A673 (cell line): ENCODE measurements around the gene ZNF335. TPM values are rescaled to one million over a fixed set of nuclear protein-coding genes. Genes with fewer than 3 reads are reported as not detected.
"Not testable (repeated sequence)": the region's sequence is repeated elsewhere in the genome, so short reads cannot be mapped to it uniquely, and the experiment has no call there.

Experiments used
- BruUV-seq: library from RNA; stranded (reverse); fragments of 400-500 nt; replicated peaks from 2 replicates; lab custom pipeline; 2021; lab: Mats Ljungman, UMichigan
- CTCF ChIA-PET: fragments of 300-600 bp; sonication (Branson Sonifier 250); formaldehyde crosslinking; loops from one replicate; lab custom pipeline; 2022; ENCODE audit warnings: antibody characterized with exemption; lab: Charles Lee
- POLR2A ChIA-PET: fragments of 300-600 bp; sonication (Branson Sonifier 250); formaldehyde crosslinking; loops from one replicate; lab custom pipeline; 2022; ENCODE audit warnings: antibody characterized with exemption; ENCODE audit not compliant: low non-redundant PET; lab: Charles Lee
- DNase-seq: peaks from one replicate; pipeline ENCODE4 v3.0.0-alpha.2; 2015; ENCODE audit warnings: low spot score
- H3K27ac ChIP-seq: fragments of 200-600 bp; sonication (generic); 2 replicates; pipeline ENCODE4 v1.5.1; 2016; ENCODE audit warnings: mixed run types, low read depth, mild to moderate bottlenecking, mixed read lengths, antibody characterized with exemption, low read length; ENCODE audit not compliant: poor library complexity, severe bottlenecking
- H3K27me3 ChIP-seq: fragments of 200-600 bp; sonication (generic); replicated peaks from 2 replicates; pipeline ENCODE4 v1.6.1; 2017; ENCODE audit warnings: mixed run types, low read depth, mild to moderate bottlenecking, mixed read lengths, antibody characterized with exemption, low read length; ENCODE audit not compliant: insufficient read depth, poor library complexity
- H3K36me3 ChIP-seq: fragments of 200-600 bp; sonication (generic); 2 replicates; pipeline ENCODE4 v1.6.1; 2016; ENCODE audit warnings: mixed run types, mild to moderate bottlenecking, mixed read lengths, antibody characterized with exemption, low read length; ENCODE audit not compliant: insufficient read depth, poor library complexity, severe bottlenecking
- H3K4me1 ChIP-seq: fragments of 200-600 bp; sonication (generic); 2 replicates; pipeline ENCODE4 v1.6.1; 2017; ENCODE audit warnings: mixed run types, mild to moderate bottlenecking, mixed read lengths, antibody characterized with exemption, low read length; ENCODE audit not compliant: insufficient read depth, poor library complexity, severe bottlenecking
- H3K4me3 ChIP-seq: fragments of 200-600 bp; sonication (generic); 2 replicates; pipeline ENCODE4 v1.5.1; 2016; ENCODE audit warnings: low read depth, mixed run types, mild to moderate bottlenecking, mixed read lengths, low read length; ENCODE audit not compliant: poor library complexity, severe bottlenecking
- H3K9me3 ChIP-seq: fragments of 200-600 bp; sonication (generic); 2 replicates; pipeline ENCODE4 v1.6.1; 2016; ENCODE audit warnings: mixed run types, low read depth, mild to moderate bottlenecking, mixed read lengths, antibody characterized with exemption, low read length; ENCODE audit not compliant: poor library complexity, severe bottlenecking
- EZH2 ChIP-seq: fragments of 200-600 bp; sonication (generic); IDR thresholded peaks from 2 replicates; pipeline ENCODE4 v1.6.1; 2017; ENCODE audit warnings: borderline replicate concordance, low read depth, mild to moderate bottlenecking, mixed read lengths, antibody characterized with exemption, low read length; ENCODE audit not compliant: poor library complexity, severe bottlenecking
- intact Hi-C: fragments of 100-400 bp; cut with micrococcal nuclease; formaldehyde crosslinking; loops from one replicate; pipeline ENCODE4 v1.10.0; 2022; ENCODE audit not compliant: unreplicated experiment
- total RNA-seq: library from RNA; stranded (reverse); gene quantifications from 2 replicates; pipeline ENCODE4 v1.2.3, GENCODE V29; 2021
- TF ChIP-seq, protein P1 (sequence below): fragments of 300-800, 200-600 bp; sonication (generic); conservative IDR thresholded peaks from 2 replicates; pipeline ENCODE4 v1.5.1; 2017; ENCODE audit warnings: low read depth, mild to moderate bottlenecking, antibody characterized with exemption, low read length, moderate library complexity, mixed read lengths

The ZNF335 gene
- total RNA-seq, 1 experiment from 2014 or later = 31.9 TPM

DNA sequence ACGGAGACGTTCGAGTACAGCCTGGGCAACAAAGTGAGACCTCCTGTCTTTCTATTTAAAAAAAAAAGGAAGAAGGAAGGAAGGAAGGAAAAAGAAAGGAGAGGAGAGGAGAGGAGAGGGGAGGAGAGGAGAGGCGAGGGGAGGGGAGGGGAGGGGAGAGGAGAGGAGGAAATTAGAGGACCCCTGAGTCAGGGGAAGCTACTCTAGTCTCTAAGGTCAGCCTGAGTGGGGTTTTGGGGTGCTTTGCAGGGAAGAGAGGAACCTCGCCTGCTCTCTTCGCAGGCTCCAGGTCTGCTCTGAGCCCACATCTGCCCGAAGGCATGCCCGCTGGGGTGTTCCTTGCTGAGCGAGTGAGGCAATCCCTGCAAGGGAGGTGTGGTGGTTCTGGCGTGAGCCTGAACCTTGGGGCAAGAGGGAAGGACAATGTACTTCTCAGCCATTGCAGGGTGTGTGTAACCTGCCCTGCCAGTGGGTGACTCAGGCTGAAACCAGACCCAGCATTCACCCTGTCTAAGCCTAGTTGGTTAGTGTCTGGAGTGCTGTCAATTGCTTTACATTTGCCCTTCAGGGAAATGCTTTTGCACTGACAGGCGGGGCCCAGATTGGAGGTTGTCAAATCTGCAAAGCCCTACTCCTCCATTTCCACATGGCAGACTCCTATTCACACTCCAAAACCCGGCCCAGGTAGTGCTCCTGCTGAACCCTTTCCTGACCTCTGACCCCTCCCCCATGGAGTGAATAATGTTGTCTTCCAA, 21.4 kb upstream of the ZNF335 start:
- CTCF ChIA-PET = interaction anchor here (0.7 kb wide), 1 partner anchor 19 kb away, joined by 3 read pairs; no protein-coding TSS in a partner anchor
- Histone ChIP-seq H3K27ac (no peak overlapping the region), H3K27me3 (no peaks in the 10 kb centered on the region), H3K36me3 (no peaks in the 10 kb centered on the region), H3K9me3 (no peaks in the 10 kb centered on the region), H3K4me3 (no peak overlapping the region), H3K4me1 (peaks cover 33% of the 10 kb centered on the region)
- intact Hi-C loops = no loop called here
- POLR2A ChIA-PET = no interaction called here
- TF ChIP-seq EZH2 = no peak
- TF ChIP-seq, protein P1, sequence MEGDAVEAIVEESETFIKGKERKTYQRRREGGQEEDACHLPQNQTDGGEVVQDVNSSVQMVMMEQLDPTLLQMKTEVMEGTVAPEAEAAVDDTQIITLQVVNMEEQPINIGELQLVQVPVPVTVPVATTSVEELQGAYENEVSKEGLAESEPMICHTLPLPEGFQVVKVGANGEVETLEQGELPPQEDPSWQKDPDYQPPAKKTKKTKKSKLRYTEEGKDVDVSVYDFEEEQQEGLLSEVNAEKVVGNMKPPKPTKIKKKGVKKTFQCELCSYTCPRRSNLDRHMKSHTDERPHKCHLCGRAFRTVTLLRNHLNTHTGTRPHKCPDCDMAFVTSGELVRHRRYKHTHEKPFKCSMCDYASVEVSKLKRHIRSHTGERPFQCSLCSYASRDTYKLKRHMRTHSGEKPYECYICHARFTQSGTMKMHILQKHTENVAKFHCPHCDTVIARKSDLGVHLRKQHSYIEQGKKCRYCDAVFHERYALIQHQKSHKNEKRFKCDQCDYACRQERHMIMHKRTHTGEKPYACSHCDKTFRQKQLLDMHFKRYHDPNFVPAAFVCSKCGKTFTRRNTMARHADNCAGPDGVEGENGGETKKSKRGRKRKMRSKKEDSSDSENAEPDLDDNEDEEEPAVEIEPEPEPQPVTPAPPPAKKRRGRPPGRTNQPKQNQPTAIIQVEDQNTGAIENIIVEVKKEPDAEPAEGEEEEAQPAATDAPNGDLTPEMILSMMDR = no peak
- no TSS peak for BruUV-seq
- DNase-seq = peak; percentile 48

DNA sequence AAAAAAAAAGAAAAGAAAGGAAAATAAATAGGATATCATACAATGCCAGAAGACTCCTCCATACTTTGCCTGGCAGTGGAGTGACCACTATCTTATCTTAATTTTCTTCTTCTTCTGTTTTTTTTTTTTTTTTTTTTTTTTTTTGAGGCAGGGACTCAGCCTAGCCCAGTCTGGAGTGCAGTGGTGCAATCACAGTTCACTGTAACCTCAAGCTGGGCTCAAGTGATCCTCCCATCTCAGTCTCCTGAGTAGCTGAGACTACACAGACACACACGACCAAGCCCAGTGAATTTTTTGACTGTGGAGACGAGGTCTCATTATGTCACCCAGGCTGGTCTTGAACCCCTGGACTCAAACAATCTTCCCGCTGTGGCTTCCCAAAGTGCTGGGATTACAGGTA, 19.6 kb upstream of the ZNF335 start:
- Histone ChIP-seq H3K4me3 (no peak overlapping the region), H3K27ac (no peak overlapping the region), H3K4me1 (peaks cover 20% of the 10 kb centered on the region), H3K36me3 (no peaks in the 10 kb centered on the region), H3K9me3 (no peaks in the 10 kb centered on the region), H3K27me3 (no peaks in the 10 kb centered on the region)
- CTCF ChIA-PET = no interaction called here
- TF ChIP-seq, protein P1 = no peak
- no peak for TF ChIP-seq EZH2
- intact Hi-C loops = no loop called here
- BruUV-seq = no TSS peak
- no peak for DNase-seq
- POLR2A ChIA-PET = no interaction called here

DNA sequence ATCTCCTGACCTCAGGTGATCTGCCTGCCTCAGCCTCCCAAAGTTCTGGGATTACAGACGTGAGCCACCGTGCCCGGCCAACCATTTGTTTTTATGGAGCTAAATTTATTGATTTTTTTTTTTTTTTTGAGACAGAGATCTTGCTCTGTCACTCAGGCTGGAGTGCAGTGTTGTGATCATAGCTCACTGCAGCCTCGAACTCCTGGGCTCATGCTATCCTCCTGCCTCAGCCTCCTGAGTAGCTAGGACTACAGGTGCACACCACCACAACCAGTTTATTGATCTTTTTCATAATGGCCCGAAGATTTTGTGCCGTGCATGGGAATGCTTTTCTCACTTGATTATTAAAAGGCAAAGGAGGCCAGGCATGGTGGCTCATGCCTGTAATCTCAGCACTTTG, 16.8 kb upstream of the ZNF335 start:
- BruUV-seq, H3K9me3 ChIP-seq, POLR2A ChIA-PET, H3K27ac ChIP-seq, H3K27me3 ChIP-seq, DNase-seq, H3K4me3 ChIP-seq, intact Hi-C loops, H3K4me1 ChIP-seq, H3K36me3 ChIP-seq: not testable (repeated sequence)
- CTCF ChIA-PET = interaction anchor here (0.6 to 0.7 kb wide), 2 partner anchors 132 to 358 kb away, joined by 8 to 14 read pairs; no protein-coding TSS in a partner anchor
